CD4-positive, alpha-beta T cell treated with Interleukin-12 subunit alpha and Interleukin-12 subunit beta, for 1 hour (primary cell): ENCODE measurements around the gene PBX1.

ENCODE experiments used
- DNase-seq: peaks from one replicate; pipeline ENCODE4 v3.0.0-alpha.2; 2020

PBX1 gene

GRCh38 chr1:164564378-164564777, 5.4 kb downstream of the PBX1 start:
- DNase-seq: no peak

DNA sequence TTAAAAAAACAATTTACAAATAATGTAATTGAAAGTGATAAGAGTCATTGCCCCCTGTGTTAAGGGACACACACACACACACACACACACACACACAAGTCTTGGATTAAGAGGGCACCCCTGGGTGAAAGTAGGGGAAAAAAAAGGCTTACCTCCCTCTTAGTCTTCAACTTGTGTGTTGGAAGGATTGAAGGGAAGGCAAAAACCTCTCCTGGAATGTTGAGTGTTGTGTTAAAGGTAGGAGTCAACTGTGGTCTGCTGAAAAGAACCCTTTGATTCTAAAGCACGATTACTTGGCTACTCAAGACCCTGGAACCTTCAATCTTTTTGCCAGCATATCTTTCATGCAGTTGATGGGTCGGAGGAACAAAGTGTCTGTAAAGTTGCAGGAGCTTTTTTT, 6.4 kb downstream of the PBX1 start:
- no peak for DNase-seq

GRCh38 chr1:164567774-164568173, 8.8 kb downstream of the PBX1 start:
- no peak for DNase-seq

DNA sequence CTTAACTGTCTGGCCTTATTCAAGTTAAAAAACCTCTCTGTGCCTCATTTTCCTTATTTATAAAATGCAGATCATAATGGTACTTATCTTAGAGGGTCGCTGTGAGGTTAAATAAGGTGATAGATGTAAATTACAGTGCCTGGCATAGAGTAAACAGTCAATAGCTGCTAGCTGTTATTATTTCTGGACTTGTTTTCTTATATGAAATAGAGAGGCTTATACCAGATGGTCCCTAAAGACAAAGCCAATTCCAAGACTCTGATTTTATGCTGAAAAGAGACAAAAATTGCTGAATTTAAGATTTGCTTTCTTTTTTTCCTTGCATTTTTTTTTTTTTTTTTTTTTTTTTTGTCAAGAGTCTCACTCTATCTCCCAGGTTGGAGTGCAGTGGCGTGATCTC, 10.3 kb downstream of the PBX1 start:
- no peak for DNase-seq

DNA sequence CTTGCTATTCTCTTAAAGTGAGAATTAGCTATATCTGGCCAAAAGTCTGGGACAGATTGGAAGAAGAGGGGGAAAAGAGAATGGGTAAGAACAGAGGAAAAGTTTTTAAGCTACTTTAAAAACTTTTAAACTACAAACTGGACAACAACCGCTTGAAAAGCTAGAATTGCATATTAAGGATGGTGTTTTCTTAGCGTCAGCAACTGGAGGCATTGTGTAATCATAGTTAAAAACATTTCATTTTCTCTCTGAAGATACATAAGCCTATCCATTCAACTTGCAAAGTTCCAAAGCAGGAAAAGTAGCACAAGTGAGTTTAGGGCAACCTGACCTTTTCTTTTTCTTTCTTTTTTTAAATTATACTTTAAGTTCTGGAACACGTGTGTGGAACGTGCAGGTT, 10.9 kb downstream of the PBX1 start:
- DNase-seq: no peak

DNA sequence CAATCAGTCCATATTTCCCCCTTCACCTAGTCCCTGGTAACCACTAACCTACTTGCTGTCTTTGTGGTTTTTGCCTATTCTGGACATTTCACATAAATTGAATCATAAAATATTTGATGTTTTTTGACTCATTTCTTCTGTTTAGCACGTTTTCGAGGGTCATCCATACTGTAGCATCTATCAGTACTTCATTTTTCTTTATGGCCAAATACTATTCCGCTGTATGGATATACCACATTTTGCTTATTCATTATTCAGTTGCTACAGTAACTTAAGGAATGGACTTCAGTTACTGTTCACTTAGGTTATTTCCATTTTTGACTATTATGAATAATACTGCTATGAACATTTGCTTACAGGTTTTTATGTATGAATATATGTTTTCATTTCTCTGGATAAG, 12.3 kb downstream of the PBX1 start:
- DNase-seq: no peak

DNA sequence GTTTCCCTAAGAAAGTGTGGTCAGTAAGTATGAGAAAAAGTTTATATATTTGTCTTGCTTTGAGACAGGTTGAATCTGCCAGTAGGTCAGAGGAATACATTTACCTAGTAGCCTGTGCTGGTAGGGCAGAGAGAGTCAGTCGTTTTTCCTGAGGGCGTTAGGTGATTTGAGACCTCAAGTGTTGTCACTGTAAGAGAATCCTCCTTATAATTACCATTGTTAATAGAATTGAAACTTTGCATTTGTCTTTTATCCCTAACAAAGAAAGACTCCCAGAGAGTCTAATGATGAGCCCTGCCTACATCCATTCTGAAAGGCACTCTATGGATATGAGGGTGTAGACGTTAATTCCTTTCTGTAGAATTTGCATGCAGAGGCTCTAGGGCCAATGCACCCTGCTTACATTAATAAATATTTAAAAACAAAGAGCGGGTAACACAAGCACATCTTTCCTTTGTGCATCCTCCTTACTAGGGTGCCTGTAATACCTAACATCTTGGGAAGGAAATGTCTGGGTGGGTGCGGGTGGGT, 16.4 kb downstream of the PBX1 start:
- no peak for DNase-seq

GRCh38 chr1:164576291-164577271, 17.6 kb downstream of the PBX1 start:
- DNase-seq: no peak

- no peak for DNase-seq
Measured at GRCh38 chr1:164577291-164577690, 18.3 kb downstream of the PBX1 start.

- DNase-seq: no peak
Measured at GRCh38 chr1:164578479-164579200, 19.7 kb downstream of the PBX1 start.

DNA sequence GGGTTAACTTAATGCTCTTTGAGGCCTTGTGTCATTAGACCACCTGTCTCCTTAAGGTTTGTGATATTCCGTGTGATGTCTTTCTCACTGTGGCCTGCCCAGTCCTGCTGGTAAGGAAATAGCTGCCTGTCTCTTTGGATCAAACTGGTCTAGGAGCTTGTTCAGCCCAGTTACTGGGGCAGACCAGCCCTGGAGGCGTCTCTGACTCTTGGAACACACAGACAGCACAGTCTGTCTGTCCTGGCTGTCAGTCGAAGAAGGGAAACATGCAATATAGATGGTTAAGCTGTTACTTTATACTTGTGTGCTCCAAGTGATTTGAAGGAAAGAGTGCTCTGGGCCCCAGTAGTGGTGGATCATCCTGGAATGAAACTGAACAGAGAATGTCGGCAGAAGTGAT, 20.4 kb downstream of the PBX1 start:
- DNase-seq: no peak

GRCh38 chr1:164581762-164582161, 22.8 kb downstream of the PBX1 start:
- DNase-seq: no peak

DNA sequence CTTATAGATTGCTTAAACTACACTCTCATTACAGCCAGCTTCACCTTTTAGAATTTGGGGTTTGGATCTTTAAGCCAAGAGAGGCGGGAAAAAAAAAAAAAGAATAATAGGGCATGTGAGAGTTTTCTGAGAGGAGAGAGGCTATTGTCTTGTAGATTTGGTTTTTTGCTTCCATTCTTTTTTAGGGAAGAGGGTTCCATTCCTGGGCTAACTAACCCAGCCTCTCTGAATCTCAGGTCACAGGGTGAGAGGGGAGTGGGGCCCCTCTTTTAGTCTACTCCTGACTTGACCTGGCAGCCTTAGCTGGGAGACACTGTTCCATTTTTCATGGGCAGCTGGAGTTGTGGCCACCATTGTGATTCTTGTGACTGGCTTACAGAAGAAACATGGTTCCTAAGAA, 24.2 kb downstream of the PBX1 start:
- no peak for DNase-seq

- no peak for DNase-seq
Measured at GRCh38 chr1:164583835-164584539, 25.0 kb downstream of the PBX1 start.

GRCh38 chr1:164586591-164586990, 27.6 kb downstream of the PBX1 start:
- DNase-seq: no peak

DNA sequence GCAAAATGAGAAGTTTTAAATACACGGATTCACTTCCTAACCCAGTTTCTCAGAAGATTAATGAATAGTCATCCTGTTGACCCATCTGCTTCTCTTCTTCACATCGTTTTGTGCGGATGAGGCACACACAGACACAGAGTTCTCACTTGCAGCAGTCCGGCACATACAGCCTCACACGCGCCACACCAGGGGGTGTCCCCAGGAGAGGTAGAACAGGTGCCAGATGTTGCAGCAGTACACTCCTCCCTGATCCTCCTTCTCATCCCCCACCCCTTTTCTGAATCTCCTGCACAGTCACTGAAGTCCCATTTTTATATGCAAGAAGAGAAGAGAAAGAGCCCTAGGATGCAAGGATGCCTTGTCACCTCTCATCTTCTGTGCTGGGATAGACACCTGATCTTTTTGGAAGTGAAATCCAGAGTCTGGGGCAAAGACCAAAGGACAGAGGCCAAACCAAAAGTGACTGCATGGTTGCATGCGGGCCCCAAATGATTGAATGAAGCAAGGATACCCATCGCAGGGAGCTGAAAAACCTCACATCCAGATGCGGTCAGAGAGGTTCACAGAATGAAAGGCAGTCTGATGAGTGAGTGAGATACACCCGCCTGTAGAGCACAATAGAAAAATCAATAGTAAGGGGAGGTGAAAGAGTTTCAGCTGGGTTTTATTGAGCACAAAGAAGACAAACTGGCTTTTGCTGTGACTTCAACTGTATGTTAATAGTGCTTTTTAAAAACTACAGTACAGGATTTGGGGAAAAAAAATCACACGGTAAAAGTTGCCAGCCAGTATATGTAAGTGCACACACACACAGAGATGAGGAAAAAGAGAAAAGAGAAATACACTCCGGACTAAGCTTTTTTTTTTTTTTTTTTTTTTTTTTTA, 28.9 kb downstream of the PBX1 start:
- no peak for DNase-seq

DNA sequence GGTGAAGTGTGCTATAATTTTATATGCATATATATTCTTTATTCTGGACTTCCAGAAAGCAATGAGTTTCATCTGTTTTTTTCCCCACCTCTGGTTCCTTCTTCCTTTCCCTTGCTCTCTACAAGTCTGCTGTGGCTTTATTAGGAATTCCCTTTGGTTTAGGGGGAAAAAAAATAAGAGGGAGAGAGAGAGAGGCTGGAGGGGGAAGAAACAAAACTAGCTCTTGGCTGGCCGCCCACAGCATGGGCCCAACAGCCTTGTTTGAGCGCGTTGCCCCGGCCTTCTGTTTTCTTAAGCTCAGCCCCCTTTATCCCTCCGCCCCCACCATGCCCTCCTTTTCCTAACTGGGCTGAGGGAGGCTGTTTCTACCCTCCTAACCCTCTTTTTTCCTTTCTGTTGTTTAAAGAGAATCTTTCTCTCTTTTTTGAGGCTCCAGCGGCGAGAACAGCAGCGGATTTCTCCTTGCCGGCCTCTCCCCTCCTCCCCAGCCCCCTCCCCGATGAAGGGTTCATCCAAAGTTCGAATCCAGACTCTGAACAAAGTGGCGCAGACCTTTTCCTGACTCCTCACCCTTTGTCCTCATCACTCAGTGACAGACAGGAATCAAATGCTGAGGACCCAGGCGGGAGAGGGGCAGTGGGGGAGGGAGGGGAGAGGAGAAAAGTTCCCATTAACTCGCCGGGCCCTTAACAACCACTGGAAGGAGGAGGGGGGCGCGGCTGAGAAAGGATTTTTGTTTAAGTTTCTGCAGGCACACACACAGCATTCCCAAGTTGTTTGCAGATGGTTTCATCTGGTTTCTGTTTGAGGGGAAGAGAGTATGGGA, 29.7 kb downstream of the PBX1 start:
- DNase-seq: no peak

DNA sequence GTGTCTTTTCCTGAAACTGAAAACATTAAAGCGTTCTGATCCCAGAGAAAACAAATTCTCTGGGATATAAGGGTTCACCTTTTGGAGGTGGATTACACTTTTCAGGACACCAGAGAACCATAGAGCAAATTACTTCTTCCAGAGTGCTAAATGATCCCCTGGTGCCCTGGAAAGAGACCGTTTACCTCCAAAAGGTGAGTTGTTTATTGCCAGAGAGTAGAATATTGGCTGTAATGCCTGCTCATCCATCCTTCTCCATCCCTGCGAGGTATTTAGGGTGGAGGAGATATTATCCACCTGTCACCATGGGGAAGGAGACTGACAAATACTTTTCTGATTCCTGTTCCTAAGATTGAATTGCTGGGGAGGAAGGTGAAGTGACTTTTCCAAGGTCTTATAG, 30.4 kb downstream of the PBX1 start:
- no peak for DNase-seq

- DNase-seq: no peak
Measured at GRCh38 chr1:164589961-164590507, 31.1 kb downstream of the PBX1 start.

DNA sequence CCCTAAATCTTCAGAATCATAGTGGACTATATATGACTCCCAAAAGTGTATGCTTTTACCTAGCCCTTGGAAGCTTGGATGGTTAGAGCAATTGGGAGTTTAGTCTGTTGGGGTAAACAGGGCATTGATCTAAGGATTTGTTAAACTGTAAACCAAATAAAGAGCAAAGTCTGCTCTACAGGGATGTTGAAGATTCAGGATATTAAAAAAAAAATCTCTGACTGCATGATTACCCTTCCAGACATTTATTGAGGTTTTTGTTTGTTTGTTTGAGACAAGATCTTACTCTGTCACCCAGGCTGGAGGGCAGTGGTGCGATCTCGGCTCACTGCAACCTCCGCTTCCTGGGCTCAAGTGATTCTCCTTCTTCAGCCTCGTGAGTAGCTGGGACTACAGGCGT, 31.6 kb downstream of the PBX1 start:
- no peak for DNase-seq

DNA sequence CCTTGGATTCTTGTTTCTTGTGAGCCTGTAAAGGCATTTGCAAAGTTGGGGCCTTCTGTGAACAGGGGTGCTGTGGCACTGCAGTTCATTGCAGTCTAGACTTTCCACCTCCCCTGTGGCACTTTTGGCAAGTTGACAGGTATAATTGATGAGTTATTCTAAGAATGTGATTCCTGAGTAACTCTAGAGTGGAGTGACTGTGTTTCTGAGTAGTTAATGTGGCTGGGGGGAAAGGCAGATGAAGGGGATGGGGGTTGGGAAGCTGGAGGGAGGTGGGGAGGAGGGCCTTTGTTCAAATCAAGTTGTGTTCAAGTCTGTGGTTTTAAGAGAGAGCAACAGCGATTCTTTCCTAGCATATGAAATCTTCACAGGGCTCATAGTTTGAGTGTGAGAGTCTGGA, 32.9 kb downstream of the PBX1 start:
- no peak for DNase-seq
